GM23248 (cell line): ENCODE data around the gene KRT9.

Source experiments
- EZH2 ChIP-seq: fragments of 200-600 bp; sonication (generic); IDR thresholded peaks from 2 replicates; pipeline ENCODE4 v1.6.1; 2018; ENCODE audit warnings: antibody characterized with exemption, mild to moderate bottlenecking; ENCODE audit not compliant: insufficient read depth, poor library complexity, severe bottlenecking
- EZH2phosphoT487 ChIP-seq: fragments of 200-600 bp; sonication (generic); IDR thresholded peaks from 2 replicates; pipeline ENCODE4 v1.6.1; 2018; ENCODE audit warnings: antibody characterized with exemption, moderate library complexity, mild to moderate bottlenecking, low read depth; ENCODE audit not compliant: insufficient read depth

- TF ChIP-seq EZH2 (no peak), EZH2phosphoT487 (no peak)
Measured at GRCh38 chr17:41610965-41611640, 39.2 kb upstream of the KRT9 start.
